Measurements from ENCODE around the gene GPR82.

Gene GPR82

GRCh38 chrX:41720125-41720779, 3.7 kb upstream of the GPR82 start:
- DNase-seq: no peak

GRCh38 chrX:41721590-41721989, 2.4 kb upstream of the GPR82 start:
- DNase-seq: no peak

- no peak for DNase-seq
These were observed 1.8 kb upstream of the GPR82 start for GRCh38 chrX:41722214-41722613.

- no peak for DNase-seq
These were observed 964 bp upstream of the GPR82 start for GRCh38 chrX:41722816-41723618.

- no peak for DNase-seq
These were observed 4.1 kb downstream of the GPR82 start for GRCh38 chrX:41728125-41728524.

GRCh38 chrX:41730081-41730480, 6.1 kb downstream of the GPR82 start:
- no peak for DNase-seq

- no peak for DNase-seq
These were observed 8.3 kb downstream of the GPR82 start for GRCh38 chrX:41732260-41732659.

GRCh38 chrX:41733939-41734338, 10.0 kb downstream of the GPR82 start:
- DNase-seq: no peak

- DNase-seq: peak; percentile 36
These were observed 10.5 kb downstream of the GPR82 start for GRCh38 chrX:41734530-41734929.

- DNase-seq: no peak
These were observed 13.1 kb downstream of the GPR82 start for GRCh38 chrX:41737065-41737464.

GRCh38 chrX:41739871-41740270, 15.9 kb downstream of the GPR82 start:
- no peak for DNase-seq

GRCh38 chrX:41750716-41751115, 26.7 kb downstream of the GPR82 start:
- no peak for DNase-seq

GRCh38 chrX:41758401-41758800, 34.4 kb downstream of the GPR82 start:
- no peak for DNase-seq

- DNase-seq: peak; percentile 19
These were observed 35.8 kb downstream of the GPR82 start for GRCh38 chrX:41759817-41760216.

GRCh38 chrX:41761169-41761568, 37.2 kb downstream of the GPR82 start:
- DNase-seq: no peak

- DNase-seq: no peak
These were observed 37.7 kb downstream of the GPR82 start for GRCh38 chrX:41761702-41762101.

GRCh38 chrX:41779030-41779564, 55.1 kb downstream of the GPR82 start:
- DNase-seq: peak; percentile 19

Data from NCI-H146 (cell line).